WTC11 (cell line): ENCODE measurements around the gene GLT8D1. TPM values are rescaled to one million over a fixed set of nuclear protein-coding genes. Genes with fewer than 3 reads are reported as not detected.

ENCODE experiments used
- ATAC-seq: fragments of 200-7000 bp; cut with Tn5 transposase; 2 replicates; pipeline ENCODE4 v1.10.0; 2021; ENCODE audit warnings: mild to moderate bottlenecking, moderate library complexity
- CTCF ChIA-PET: fragments of 300-600 bp; sonication (Branson Sonifier 250); formaldehyde crosslinking; loops from one replicate; lab custom pipeline; 2021; ENCODE audit warnings: antibody characterized with exemption; lab: Charles Lee
- POLR2A ChIA-PET: fragments of 350-600 bp; sonication (Branson Sonifier 250); formaldehyde crosslinking; loops from one replicate; lab custom pipeline; 2021; ENCODE audit warnings: antibody characterized with exemption; lab: Charles Lee
- DNase-seq: peaks from one replicate; pipeline ENCODE4 v3.0.0; 2021; ENCODE audit warnings: low spot score
- H3K27ac Mint-ChIP-seq: 2 replicates; pipeline ENCODE4 v1.8.0; 2021; ENCODE audit warnings: mixed read lengths
- H3K27me3 Mint-ChIP-seq: 2 replicates; pipeline ENCODE4 v1.8.0; 2021; ENCODE audit warnings: low read depth, mild to moderate bottlenecking, moderate library complexity, mixed read lengths
- H3K36me3 Mint-ChIP-seq: 2 replicates; pipeline ENCODE4 v1.8.0; 2021; ENCODE audit warnings: mixed read lengths
- H3K4me1 Mint-ChIP-seq: 2 replicates; pipeline ENCODE4 v1.8.0; 2022; ENCODE audit warnings: mixed read lengths
- H3K4me3 Mint-ChIP-seq: 2 replicates; pipeline ENCODE4 v1.8.0; 2021; ENCODE audit warnings: mild to moderate bottlenecking, moderate library complexity, mixed read lengths
- H3K9me3 Mint-ChIP-seq: 2 replicates; pipeline ENCODE4 v1.8.0; 2021; ENCODE audit warnings: mixed read lengths
- ETV6 ChIP-seq: sonication (generic); formaldehyde crosslinking; IDR thresholded peaks from 2 replicates; pipeline ENCODE4 v1.8.1; 2022; ENCODE audit warnings: mild to moderate bottlenecking, missing genetic modification reagents
- FOXK1 ChIP-seq: sonication (generic); formaldehyde crosslinking; IDR thresholded peaks from 2 replicates; pipeline ENCODE4 v1.8.0; 2022; ENCODE audit warnings: mild to moderate bottlenecking, moderate library complexity, missing genetic modification reagents
- GABPB1 ChIP-seq: sonication (generic); formaldehyde crosslinking; IDR thresholded peaks from 2 replicates; pipeline ENCODE4 v1.8.1; 2023; ENCODE audit warnings: mild to moderate bottlenecking, missing genetic modification reagents
- GRHL2 ChIP-seq: fragments of 250-450 bp; sonication (Bioruptor Pico); IDR thresholded peaks from 2 replicates; pipeline ENCODE4 v1.8.0; 2022; ENCODE audit warnings: mild to moderate bottlenecking, moderate library complexity; ENCODE audit not compliant: insufficient replicate concordance, severe bottlenecking
- JAZF1 ChIP-seq: fragments of 250-450 bp; sonication (Bioruptor Pico); IDR thresholded peaks from 2 replicates; pipeline ENCODE4 v1.9.0; 2021; ENCODE audit warnings: moderate library complexity, mild to moderate bottlenecking, inconsistent platforms
- TEAD4 ChIP-seq: sonication (generic); formaldehyde crosslinking; IDR thresholded peaks from 2 replicates; pipeline ENCODE4 v1.8.0; 2022; ENCODE audit warnings: mild to moderate bottlenecking, missing genetic modification reagents
- ZNF138 ChIP-seq: sonication (generic); formaldehyde crosslinking; conservative IDR thresholded peaks from 2 replicates; pipeline ENCODE4 v1.8.1; 2022; ENCODE audit warnings: mild to moderate bottlenecking, moderate library complexity, missing genetic modification reagents
- ZNF317 ChIP-seq: sonication (generic); formaldehyde crosslinking; IDR thresholded peaks from 2 replicates; pipeline ENCODE4 v1.8.1; 2023; ENCODE audit warnings: low read depth, mild to moderate bottlenecking, moderate library complexity, missing genetic modification reagents, borderline replicate concordance
- total RNA-seq: library from RNA; stranded (reverse); gene quantifications from 3 replicates; pipeline ENCODE4 v1.2.3, GENCODE V29; 2021
- TF ChIP-seq, protein P1 (sequence below): sonication (generic); formaldehyde crosslinking; IDR thresholded peaks from 2 replicates; pipeline ENCODE4 v1.8.1; 2023; ENCODE audit warnings: mild to moderate bottlenecking, missing genetic modification reagents, moderate library complexity
- TF ChIP-seq, protein P2 (sequence below): sonication (generic); formaldehyde crosslinking; conservative IDR thresholded peaks from 2 replicates; pipeline ENCODE4 v1.8.1; 2022; ENCODE audit warnings: mild to moderate bottlenecking, missing genetic modification reagents
- TF ChIP-seq, protein P3 (sequence below): sonication (generic); formaldehyde crosslinking; IDR thresholded peaks from 2 replicates; pipeline ENCODE4 v1.8.0; 2022; ENCODE audit warnings: mild to moderate bottlenecking, missing genetic modification reagents
- TF ChIP-seq, protein P4 (sequence below): sonication (generic); formaldehyde crosslinking; conservative IDR thresholded peaks from 2 replicates; pipeline ENCODE4 v1.8.1; 2023; ENCODE audit warnings: mild to moderate bottlenecking, low read depth, missing genetic modification reagents, moderate library complexity
- TF ChIP-seq, protein P5 (sequence below): sonication (generic); formaldehyde crosslinking; IDR thresholded peaks from 2 replicates; pipeline ENCODE4 v1.8.1; 2022; ENCODE audit warnings: mild to moderate bottlenecking, moderate library complexity, missing genetic modification reagents
- TF ChIP-seq, protein P6 (sequence below): sonication (generic); formaldehyde crosslinking; IDR thresholded peaks from 2 replicates; pipeline ENCODE4 v1.8.1; 2023; ENCODE audit warnings: mild to moderate bottlenecking, missing genetic modification reagents, borderline replicate concordance
- TF ChIP-seq, protein P7 (sequence below): fragments of 250-450 bp; sonication (Bioruptor Pico); IDR thresholded peaks from 2 replicates; pipeline ENCODE4 v1.9.0; 2021; ENCODE audit warnings: moderate library complexity, mild to moderate bottlenecking, inconsistent platforms, borderline replicate concordance
- TF ChIP-seq, protein P8 (sequence below): fragments of 250-450 bp; sonication (Bioruptor Pico); IDR thresholded peaks from 2 replicates; pipeline ENCODE4 v1.9.0; 2021; ENCODE audit warnings: mild to moderate bottlenecking
- TF ChIP-seq, protein P9 (sequence below): sonication (generic); formaldehyde crosslinking; IDR thresholded peaks from 2 replicates; pipeline ENCODE4 v1.8.1; 2023; ENCODE audit warnings: mild to moderate bottlenecking, missing genetic modification reagents
- TF ChIP-seq, protein P10 (sequence below): fragments of 250-450 bp; sonication (Bioruptor Pico); IDR thresholded peaks from 2 replicates; pipeline ENCODE4 v1.9.0; 2021; ENCODE audit warnings: mild to moderate bottlenecking

The GLT8D1 gene
- total RNA-seq, 1 experiment from 2014 or later = 41.2 TPM

DNA sequence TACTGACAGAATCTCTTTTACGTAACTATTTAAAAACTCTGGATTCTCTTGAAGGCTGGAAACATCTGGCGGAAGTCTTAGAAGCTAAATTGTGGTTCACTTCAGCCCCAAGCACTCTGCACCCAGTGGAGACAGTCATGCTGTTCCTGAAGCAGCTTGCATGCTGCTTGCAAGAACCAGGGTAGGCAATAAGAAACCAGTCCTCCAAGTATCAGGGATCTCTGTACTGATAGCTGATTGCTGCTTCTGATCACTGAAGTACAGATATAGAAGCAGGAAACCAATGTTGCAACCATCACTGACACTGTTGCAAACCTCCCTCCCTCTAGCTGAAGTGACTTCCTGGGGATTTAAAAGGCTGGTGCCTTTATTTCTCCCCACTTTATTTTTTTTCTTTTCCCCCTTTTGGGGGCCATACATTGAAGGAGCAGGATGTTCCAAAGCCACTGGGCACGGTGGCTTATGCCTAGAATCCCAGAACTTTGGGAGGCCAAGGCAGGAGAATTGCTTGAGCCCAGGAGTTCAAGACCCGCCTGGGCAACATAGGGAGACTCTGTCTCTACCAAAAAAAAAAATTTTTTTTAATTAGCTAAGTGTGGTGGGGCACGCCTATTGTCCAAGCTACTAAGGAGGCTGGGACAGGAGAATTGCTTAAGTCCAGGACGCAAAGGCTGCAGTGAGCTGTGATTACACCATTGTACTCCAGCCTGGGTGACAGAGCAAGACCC, 15.6 kb upstream of the GLT8D1 start (continued):
- TF ChIP-seq, protein P1, sequence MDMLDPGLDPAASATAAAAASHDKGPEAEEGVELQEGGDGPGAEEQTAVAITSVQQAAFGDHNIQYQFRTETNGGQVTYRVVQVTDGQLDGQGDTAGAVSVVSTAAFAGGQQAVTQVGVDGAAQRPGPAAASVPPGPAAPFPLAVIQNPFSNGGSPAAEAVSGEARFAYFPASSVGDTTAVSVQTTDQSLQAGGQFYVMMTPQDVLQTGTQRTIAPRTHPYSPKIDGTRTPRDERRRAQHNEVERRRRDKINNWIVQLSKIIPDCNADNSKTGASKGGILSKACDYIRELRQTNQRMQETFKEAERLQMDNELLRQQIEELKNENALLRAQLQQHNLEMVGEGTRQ (CRISPR knock-in tag) = no peak
- TF ChIP-seq JAZF1 (CRISPR knock-in tag) (no peak), ETV6 (CRISPR knock-in tag) (no peak)
- TF ChIP-seq, all 79 proteins: peak for 0

DNA sequence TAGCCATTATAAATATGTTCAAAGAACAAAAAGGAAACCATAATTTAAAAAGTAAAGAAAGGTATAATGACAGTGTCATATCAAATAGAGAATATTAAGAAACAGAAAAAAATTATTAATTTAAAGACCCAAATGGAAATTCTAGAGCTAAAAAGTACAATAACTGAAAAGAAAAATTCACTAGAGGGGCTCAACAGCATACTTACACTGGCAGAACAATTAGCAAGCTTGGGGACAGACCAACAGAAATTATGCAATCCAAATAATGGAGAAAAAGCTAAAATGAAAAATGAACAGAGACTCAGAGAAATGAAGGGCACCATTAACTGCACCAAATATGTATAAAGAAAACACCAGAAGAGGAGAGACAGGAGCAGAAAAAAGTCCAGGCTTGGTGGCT, 14.0 kb upstream of the GLT8D1 start:
- Mint-ChIP-seq H3K27me3 (no peaks in the 10 kb centered on the region), H3K4me3 (no peak overlapping the region), H3K36me3 (no peaks in the 10 kb centered on the region), H3K4me1 (peaks cover 7% of the 10 kb centered on the region), H3K9me3 (no peaks in the 10 kb centered on the region), H3K27ac (no peak overlapping the region)
- no peak for DNase-seq
- POLR2A ChIA-PET = interaction anchor here (0.8 kb wide), 1 partner anchor 270 kb away, joined by 7 read pairs; no protein-coding TSS in a partner anchor
- no peak for ATAC-seq
- CTCF ChIA-PET = no interaction called here
- TF ChIP-seq, protein P2, sequence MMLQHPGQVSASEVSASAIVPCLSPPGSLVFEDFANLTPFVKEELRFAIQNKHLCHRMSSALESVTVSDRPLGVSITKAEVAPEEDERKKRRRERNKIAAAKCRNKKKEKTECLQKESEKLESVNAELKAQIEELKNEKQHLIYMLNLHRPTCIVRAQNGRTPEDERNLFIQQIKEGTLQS (CRISPR knock-in tag) = no peak
- TF ChIP-seq TEAD4 (CRISPR knock-in tag) (no peak), ZNF317 (no peak), FOXK1 (CRISPR knock-in tag) (no peak), GABPB1 (CRISPR knock-in tag) (no peak), ZNF138 (CRISPR knock-in tag) (no peak), GRHL2 (no peak)
- TF ChIP-seq, protein P3, sequence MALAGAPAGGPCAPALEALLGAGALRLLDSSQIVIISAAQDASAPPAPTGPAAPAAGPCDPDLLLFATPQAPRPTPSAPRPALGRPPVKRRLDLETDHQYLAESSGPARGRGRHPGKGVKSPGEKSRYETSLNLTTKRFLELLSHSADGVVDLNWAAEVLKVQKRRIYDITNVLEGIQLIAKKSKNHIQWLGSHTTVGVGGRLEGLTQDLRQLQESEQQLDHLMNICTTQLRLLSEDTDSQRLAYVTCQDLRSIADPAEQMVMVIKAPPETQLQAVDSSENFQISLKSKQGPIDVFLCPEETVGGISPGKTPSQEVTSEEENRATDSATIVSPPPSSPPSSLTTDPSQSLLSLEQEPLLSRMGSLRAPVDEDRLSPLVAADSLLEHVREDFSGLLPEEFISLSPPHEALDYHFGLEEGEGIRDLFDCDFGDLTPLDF = no peak
- TF ChIP-seq, protein P4, sequence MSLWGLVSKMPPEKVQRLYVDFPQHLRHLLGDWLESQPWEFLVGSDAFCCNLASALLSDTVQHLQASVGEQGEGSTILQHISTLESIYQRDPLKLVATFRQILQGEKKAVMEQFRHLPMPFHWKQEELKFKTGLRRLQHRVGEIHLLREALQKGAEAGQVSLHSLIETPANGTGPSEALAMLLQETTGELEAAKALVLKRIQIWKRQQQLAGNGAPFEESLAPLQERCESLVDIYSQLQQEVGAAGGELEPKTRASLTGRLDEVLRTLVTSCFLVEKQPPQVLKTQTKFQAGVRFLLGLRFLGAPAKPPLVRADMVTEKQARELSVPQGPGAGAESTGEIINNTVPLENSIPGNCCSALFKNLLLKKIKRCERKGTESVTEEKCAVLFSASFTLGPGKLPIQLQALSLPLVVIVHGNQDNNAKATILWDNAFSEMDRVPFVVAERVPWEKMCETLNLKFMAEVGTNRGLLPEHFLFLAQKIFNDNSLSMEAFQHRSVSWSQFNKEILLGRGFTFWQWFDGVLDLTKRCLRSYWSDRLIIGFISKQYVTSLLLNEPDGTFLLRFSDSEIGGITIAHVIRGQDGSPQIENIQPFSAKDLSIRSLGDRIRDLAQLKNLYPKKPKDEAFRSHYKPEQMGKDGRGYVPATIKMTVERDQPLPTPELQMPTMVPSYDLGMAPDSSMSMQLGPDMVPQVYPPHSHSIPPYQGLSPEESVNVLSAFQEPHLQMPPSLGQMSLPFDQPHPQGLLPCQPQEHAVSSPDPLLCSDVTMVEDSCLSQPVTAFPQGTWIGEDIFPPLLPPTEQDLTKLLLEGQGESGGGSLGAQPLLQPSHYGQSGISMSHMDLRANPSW (CRISPR knock-in tag) = no peak
- TF ChIP-seq, protein P5, sequence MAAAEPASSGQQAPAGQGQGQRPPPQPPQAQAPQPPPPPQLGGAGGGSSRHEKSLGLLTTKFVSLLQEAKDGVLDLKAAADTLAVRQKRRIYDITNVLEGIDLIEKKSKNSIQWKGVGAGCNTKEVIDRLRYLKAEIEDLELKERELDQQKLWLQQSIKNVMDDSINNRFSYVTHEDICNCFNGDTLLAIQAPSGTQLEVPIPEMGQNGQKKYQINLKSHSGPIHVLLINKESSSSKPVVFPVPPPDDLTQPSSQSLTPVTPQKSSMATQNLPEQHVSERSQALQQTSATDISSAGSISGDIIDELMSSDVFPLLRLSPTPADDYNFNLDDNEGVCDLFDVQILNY = no peak
- TF ChIP-seq, protein P6, sequence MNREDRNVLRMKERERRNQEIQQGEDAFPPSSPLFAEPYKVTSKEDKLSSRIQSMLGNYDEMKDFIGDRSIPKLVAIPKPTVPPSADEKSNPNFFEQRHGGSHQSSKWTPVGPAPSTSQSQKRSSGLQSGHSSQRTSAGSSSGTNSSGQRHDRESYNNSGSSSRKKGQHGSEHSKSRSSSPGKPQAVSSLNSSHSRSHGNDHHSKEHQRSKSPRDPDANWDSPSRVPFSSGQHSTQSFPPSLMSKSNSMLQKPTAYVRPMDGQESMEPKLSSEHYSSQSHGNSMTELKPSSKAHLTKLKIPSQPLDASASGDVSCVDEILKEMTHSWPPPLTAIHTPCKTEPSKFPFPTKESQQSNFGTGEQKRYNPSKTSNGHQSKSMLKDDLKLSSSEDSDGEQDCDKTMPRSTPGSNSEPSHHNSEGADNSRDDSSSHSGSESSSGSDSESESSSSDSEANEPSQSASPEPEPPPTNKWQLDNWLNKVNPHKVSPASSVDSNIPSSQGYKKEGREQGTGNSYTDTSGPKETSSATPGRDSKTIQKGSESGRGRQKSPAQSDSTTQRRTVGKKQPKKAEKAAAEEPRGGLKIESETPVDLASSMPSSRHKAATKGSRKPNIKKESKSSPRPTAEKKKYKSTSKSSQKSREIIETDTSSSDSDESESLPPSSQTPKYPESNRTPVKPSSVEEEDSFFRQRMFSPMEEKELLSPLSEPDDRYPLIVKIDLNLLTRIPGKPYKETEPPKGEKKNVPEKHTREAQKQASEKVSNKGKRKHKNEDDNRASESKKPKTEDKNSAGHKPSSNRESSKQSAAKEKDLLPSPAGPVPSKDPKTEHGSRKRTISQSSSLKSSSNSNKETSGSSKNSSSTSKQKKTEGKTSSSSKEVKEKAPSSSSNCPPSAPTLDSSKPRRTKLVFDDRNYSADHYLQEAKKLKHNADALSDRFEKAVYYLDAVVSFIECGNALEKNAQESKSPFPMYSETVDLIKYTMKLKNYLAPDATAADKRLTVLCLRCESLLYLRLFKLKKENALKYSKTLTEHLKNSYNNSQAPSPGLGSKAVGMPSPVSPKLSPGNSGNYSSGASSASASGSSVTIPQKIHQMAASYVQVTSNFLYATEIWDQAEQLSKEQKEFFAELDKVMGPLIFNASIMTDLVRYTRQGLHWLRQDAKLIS (CRISPR knock-in tag) = no peak
- TF ChIP-seq, protein P7, sequence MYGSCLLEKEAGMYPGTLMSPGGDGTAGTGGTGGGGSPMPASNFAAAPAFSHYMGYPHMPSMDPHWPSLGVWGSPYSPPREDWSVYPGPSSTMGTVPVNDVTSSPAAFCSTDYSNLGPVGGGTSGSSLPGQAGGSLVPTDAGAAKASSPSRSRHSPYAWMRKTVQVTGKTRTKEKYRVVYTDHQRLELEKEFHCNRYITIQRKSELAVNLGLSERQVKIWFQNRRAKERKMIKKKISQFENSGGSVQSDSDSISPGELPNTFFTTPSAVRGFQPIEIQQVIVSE (CRISPR knock-in tag) = no peak
- TF ChIP-seq, protein P8, sequence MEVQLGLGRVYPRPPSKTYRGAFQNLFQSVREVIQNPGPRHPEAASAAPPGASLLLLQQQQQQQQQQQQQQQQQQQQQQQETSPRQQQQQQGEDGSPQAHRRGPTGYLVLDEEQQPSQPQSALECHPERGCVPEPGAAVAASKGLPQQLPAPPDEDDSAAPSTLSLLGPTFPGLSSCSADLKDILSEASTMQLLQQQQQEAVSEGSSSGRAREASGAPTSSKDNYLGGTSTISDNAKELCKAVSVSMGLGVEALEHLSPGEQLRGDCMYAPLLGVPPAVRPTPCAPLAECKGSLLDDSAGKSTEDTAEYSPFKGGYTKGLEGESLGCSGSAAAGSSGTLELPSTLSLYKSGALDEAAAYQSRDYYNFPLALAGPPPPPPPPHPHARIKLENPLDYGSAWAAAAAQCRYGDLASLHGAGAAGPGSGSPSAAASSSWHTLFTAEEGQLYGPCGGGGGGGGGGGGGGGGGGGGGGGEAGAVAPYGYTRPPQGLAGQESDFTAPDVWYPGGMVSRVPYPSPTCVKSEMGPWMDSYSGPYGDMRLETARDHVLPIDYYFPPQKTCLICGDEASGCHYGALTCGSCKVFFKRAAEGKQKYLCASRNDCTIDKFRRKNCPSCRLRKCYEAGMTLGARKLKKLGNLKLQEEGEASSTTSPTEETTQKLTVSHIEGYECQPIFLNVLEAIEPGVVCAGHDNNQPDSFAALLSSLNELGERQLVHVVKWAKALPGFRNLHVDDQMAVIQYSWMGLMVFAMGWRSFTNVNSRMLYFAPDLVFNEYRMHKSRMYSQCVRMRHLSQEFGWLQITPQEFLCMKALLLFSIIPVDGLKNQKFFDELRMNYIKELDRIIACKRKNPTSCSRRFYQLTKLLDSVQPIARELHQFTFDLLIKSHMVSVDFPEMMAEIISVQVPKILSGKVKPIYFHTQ = no peak
- TF ChIP-seq, protein P9, sequence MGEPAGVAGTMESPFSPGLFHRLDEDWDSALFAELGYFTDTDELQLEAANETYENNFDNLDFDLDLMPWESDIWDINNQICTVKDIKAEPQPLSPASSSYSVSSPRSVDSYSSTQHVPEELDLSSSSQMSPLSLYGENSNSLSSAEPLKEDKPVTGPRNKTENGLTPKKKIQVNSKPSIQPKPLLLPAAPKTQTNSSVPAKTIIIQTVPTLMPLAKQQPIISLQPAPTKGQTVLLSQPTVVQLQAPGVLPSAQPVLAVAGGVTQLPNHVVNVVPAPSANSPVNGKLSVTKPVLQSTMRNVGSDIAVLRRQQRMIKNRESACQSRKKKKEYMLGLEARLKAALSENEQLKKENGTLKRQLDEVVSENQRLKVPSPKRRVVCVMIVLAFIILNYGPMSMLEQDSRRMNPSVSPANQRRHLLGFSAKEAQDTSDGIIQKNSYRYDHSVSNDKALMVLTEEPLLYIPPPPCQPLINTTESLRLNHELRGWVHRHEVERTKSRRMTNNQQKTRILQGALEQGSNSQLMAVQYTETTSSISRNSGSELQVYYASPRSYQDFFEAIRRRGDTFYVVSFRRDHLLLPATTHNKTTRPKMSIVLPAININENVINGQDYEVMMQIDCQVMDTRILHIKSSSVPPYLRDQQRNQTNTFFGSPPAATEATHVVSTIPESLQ (CRISPR knock-in tag) = no peak
- TF ChIP-seq, protein P10, sequence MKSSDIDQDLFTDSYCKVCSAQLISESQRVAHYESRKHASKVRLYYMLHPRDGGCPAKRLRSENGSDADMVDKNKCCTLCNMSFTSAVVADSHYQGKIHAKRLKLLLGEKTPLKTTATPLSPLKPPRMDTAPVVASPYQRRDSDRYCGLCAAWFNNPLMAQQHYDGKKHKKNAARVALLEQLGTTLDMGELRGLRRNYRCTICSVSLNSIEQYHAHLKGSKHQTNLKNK = no peak
